Measurements from ENCODE around the gene AMPD1. TPM values are rescaled to one million over a fixed set of nuclear protein-coding genes. Genes with fewer than 3 reads are reported as not detected.

Gene AMPD1
- total RNA-seq, 4 donors from 2014 or later = not detected

DNA sequence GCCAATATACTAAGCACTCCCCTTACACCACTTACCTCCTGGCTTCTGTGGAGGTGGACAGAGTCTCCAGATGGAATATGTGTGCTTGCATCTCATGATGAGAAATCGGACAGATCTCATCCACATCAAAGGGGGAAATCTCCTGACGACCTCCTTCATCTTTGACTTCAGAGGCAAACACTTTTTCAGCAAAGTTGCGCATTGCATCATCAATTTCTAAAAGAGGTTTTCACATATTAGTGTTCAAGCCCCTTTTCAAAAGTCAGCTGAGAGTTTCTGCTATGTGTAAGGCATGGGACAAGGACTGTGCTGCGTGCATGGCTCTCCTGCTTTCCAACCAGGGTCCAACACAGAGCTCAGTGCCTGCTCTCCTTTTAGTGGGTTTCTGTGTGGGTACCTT is 6.8 kb downstream of the AMPD1 start:
- DNase-seq (ENCODE audit: low spot score) (no peak), ATAC-seq (ENCODE audit: low FRiP score) (no peak)
- TF ChIP-seq CTCF (IDR thresholded peaks at IDR 0.05) = no peak

DNA sequence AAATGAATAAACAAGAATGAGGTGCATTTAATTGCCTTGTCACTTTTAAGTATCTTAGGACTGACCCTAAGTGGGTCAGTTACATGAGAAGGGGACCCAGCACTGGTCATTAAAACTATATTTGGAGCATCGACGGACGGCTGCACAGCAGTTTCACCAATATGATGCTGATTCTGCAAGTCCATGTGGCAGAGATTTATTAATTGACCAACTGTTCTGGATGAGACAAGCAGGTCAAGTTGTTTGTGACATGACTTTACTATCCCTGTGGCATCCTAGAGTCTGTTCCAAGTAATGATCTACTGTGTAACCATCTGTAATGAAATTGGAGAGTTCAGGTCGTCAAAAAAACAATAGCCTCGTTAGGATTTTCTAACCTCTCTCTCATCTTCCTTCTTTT is 9.5 kb downstream of the AMPD1 start:
- no peak for DNase-seq (ENCODE audit: low spot score)
- no peak for ATAC-seq (ENCODE audit: low FRiP score)
- TF ChIP-seq CTCF (IDR thresholded peaks at IDR 0.05) = no peak

GRCh38 chr1:114677691-114678090 is 17.7 kb downstream of the AMPD1 start:
- ATAC-seq (ENCODE audit: low FRiP score) = no peak
- no peak for DNase-seq (ENCODE audit: low spot score)
- no peak for TF ChIP-seq CTCF (IDR thresholded peaks at IDR 0.05)

DNA sequence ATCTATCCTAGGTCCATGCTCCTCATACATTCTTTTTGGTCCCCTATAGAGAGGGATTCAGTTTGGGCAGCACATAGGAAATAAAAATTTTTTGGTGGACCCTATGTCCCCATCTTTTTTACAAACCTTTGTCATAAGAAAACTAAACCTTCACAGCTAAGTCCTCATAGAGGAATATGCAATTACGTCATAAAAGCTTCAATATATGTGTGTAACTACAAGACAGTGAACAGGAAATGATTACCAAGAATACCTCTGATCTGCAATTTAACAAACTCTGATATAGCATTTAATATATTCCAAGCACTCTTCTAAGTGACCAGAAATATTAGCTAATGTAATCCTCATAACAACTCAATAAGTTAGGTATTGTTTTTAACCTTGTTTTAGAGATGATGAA is 19.2 kb downstream of the AMPD1 start:
- TF ChIP-seq CTCF (IDR thresholded peaks at IDR 0.05) = no peak
- no peak for DNase-seq (ENCODE audit: low spot score)
- no peak for ATAC-seq (ENCODE audit: low FRiP score)

- TF ChIP-seq CTCF (IDR thresholded peaks at IDR 0.05) = no peak
- ATAC-seq (ENCODE audit: low FRiP score) (no peak), DNase-seq (ENCODE audit: low spot score) (no peak)
Measured at GRCh38 chr1:114671939-114672275, 23.4 kb downstream of the AMPD1 start.

GRCh38 chr1:114671011-114671938 is 24.1 kb downstream of the AMPD1 start:
- DNase-seq (ENCODE audit: low spot score) (no peak), ATAC-seq (ENCODE audit: low FRiP score) (no peak)
- no peak for TF ChIP-seq CTCF (IDR thresholded peaks at IDR 0.05)
